HCT116 (cell line): ENCODE data around the gene SMYD3. TPM values are rescaled to one million over a fixed set of nuclear protein-coding genes. Genes with fewer than 3 reads are reported as not detected.

ENCODE experiments used
- ATAC-seq: fragments of 200-7000 bp; cut with Tn5 transposase; 2 replicates; pipeline ENCODE4 v1.9.1; 2020; ENCODE audit warnings: mild to moderate bottlenecking, moderate library complexity
- BruUV-seq: library from RNA; stranded (reverse); fragments of 400-500 nt; replicated peaks from 2 replicates; lab custom pipeline; 2021; lab: Mats Ljungman, UMichigan
- CTCF ChIA-PET: fragments of 300-600 bp; sonication (Branson Sonifier 250); formaldehyde crosslinking; loops from one replicate; lab custom pipeline; 2021; ENCODE audit warnings: antibody characterized with exemption; lab: Charles Lee
- POLR2A ChIA-PET: fragments of 300-600, 350-600 bp; sonication (Branson Sonifier 250); formaldehyde crosslinking; loops from one replicate; lab custom pipeline; 2021; ENCODE audit warnings: antibody characterized with exemption; lab: Charles Lee
- RAD21 ChIA-PET, 2 experiments: fragments of 300-600 bp; sonication (Branson Sonifier 250); formaldehyde crosslinking; loops; one replicate each; lab custom pipeline; 2023; ENCODE audit warnings: low total read pairs in 2 of 2; ENCODE audit not compliant: uncharacterized antibody in 2 of 2, unreplicated experiment in 2 of 2, low non-redundant PET in 1 of 2; lab: Charles Lee
- DNase-seq: peaks from one replicate; pipeline ENCODE4 v3.0.0-alpha.2; 2010; ENCODE audit warnings: low read depth, low spot score
- H2AFZ ChIP-seq: fragments of 200-600 bp; shearing (Covaris generic), sonication (generic); 2 replicates; pipeline ENCODE4 v1.6.1; 2017; ENCODE audit warnings: low read depth, mixed run types, mixed read lengths, antibody characterized with exemption, low read length; ENCODE audit not compliant: poor library complexity, severe bottlenecking
- H3K27ac ChIP-seq: 2 replicates; pipeline ENCODE4 v1.5.1; 2012; ENCODE audit warnings: low read depth, low read length
- H3K27me3 ChIP-seq: fragments of 200-600 bp; sonication (generic); 2 replicates; pipeline ENCODE4 v1.6.1; 2016; ENCODE audit warnings: mixed run types, low read length, mixed read lengths; ENCODE audit not compliant: insufficient read depth
- H3K36me3 ChIP-seq, 2 experiments: fragments of 200-500 bp in 1 of 2; fragments of 200-600 bp in 1 of 2; sonication (Bioruptor generic) in 1 of 2; sonication (generic) in 1 of 2; 2 replicates each; pipeline versions ENCODE4 v1.5.1 to v1.6.1; 2014 to 2016; ENCODE audit warnings: low read length in 2 of 2, inconsistent platforms in 1 of 2, mixed read lengths in 1 of 2, mixed run types in 1 of 2; ENCODE audit not compliant: insufficient read depth in 2 of 2, control insufficient read depth in 1 of 2
- H3K4me1 ChIP-seq, 2 experiments: fragments of 200-600 bp in 1 of 2; sonication (generic) in 1 of 2; 2 replicates each; pipeline versions ENCODE4 v1.5.1 to v1.6.1; 2012 to 2017; ENCODE audit warnings: low read length in 2 of 2, inconsistent platforms in 1 of 2, mild to moderate bottlenecking in 1 of 2, mixed read lengths in 1 of 2, mixed run types in 1 of 2, moderate library complexity in 1 of 2; ENCODE audit not compliant: insufficient read depth in 2 of 2, control insufficient read depth in 1 of 2
- H3K4me2 ChIP-seq: fragments of 200-600 bp; sonication (generic); 2 replicates; pipeline ENCODE4 v1.6.1; 2017; ENCODE audit warnings: mixed run types, low read length, mixed read lengths
- H3K4me3 ChIP-seq, 2 experiments: fragments of 200-600 bp in 1 of 2; sonication (generic) in 1 of 2; replicated peaks in 1 of 2; 2 replicates each; pipeline ENCODE4 v1.5.1; 2011 to 2016; ENCODE audit warnings: low read length in 2 of 2, control low read depth in 1 of 2, low read depth in 1 of 2, mild to moderate bottlenecking in 1 of 2, mixed read lengths in 1 of 2, mixed run types in 1 of 2
- H3K79me2 ChIP-seq: fragments of 200-600 bp; sonication (generic); 2 replicates; pipeline ENCODE4 v1.6.1; 2017; ENCODE audit warnings: mild to moderate bottlenecking, mixed run types, low read length, moderate library complexity, mixed read lengths; ENCODE audit not compliant: insufficient read depth
- H3K9ac ChIP-seq: fragments of 200-600 bp; sonication (generic); 2 replicates; pipeline ENCODE4 v1.6.1; 2016; ENCODE audit warnings: low read length, mixed read lengths
- H3K9me2 ChIP-seq: fragments of 200-600 bp; sonication (generic), shearing (Covaris generic); 2 replicates; pipeline ENCODE4 v1.6.1; 2017; ENCODE audit warnings: mixed run types, mild to moderate bottlenecking, moderate library complexity; ENCODE audit not compliant: insufficient read depth
- H3K9me3 ChIP-seq, 2 experiments: fragments of 200-500 bp in 1 of 2; fragments of 200-600 bp in 1 of 2; sonication (Bioruptor generic) in 1 of 2; sonication (generic) in 1 of 2; 2 replicates each; pipeline ENCODE4 v1.6.1; 2014 to 2017; ENCODE audit warnings: low read length in 2 of 2, mixed read lengths in 2 of 2, inconsistent platforms in 1 of 2, low read depth in 1 of 2, mild to moderate bottlenecking in 1 of 2, mixed run types in 1 of 2, moderate library complexity in 1 of 2; ENCODE audit not compliant: control insufficient read depth in 1 of 2, insufficient read depth in 1 of 2
- H4K20me1 ChIP-seq: fragments of 200-600 bp; sonication (generic), shearing (Covaris generic); 2 replicates; pipeline ENCODE4 v1.6.1; 2017; ENCODE audit warnings: mixed run types, mild to moderate bottlenecking, moderate library complexity; ENCODE audit not compliant: insufficient read depth
- CEBPB ChIP-seq: IDR thresholded peaks from 2 replicates; pipeline ENCODE4 v1.6.1; 2012; ENCODE audit warnings: low read depth
- FOSL1 ChIP-seq: IDR thresholded peaks from 2 replicates; pipeline ENCODE4 v1.6.1; 2012; ENCODE audit warnings: low read depth
- JUND ChIP-seq: IDR thresholded peaks from 2 replicates; pipeline ENCODE4 v1.6.1; 2012
- ZNF274 ChIP-seq: fragments of 200-500 bp; sonication (Bioruptor generic); IDR thresholded peaks from 2 replicates; pipeline ENCODE4 v1.6.1; 2014; ENCODE audit warnings: mild to moderate bottlenecking, low read depth, low read length, inconsistent platforms
- intact Hi-C: fragments of 100-400 bp; cut with micrococcal nuclease; formaldehyde crosslinking; loops from 2 replicates; pipeline ENCODE4 v1.10.0; 2022
- total RNA-seq: library from RNA; stranded (reverse); gene quantifications from one replicate; pipeline ENCODE4 v1.2.1, GENCODE V29; 2021; ENCODE audit not compliant: unreplicated experiment

Gene SMYD3
- total RNA-seq, 1 experiment from 2014 or later, result 33.6 TPM

DNA sequence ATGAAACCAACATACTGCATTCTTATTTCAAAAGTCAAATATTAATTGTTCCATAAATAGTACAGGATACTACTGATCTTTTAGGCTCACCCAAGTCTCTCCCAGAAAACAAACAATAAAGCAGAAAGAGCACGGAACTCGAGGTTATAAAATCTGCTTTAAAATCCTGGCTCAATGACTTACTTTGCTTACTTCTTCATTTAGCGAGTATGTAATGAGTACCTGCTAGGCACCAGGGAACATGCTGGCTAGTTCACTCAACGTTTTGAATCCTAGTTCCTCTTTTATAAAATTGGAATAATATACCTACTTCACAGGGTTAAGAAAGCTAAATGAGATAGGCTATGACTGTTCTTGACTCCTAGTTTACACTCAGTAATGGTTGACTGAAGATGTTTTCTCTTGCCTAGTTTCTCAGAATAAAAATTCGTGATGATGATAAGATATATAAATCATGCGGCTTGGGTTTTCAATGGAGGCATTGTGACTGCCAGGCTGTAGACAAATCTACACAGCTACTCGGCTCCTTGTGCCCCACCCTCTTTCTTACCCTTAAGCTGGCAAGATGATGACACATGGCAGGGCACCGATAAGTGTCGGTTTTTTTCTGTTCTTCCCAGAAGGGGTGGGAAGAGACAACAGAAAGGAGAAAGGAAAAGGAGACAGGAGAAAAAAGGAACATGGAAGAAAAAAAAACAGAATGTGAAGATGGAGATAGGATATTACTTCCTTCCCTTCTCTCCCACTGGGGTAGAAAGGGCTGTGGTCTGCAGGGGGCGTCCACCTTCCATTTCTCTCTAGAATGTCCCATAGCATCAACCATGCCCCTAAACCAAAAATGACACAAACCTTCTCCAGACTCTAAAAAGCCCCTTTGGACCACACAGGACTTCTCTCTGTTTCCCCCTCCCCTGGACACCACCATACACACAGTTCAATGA lies 507.1 kb downstream of the SMYD3 start:
- Histone ChIP-seq H3K36me3 (no peaks in the 10 kb centered on the region), H3K4me1 (peaks cover 11 to 20% of the 10 kb centered on the region in 2 experiments), H3K27me3 (no peaks in the 10 kb centered on the region), H3K79me2 (no peaks in the 10 kb centered on the region), H2AFZ (no peak overlapping the region), H3K9ac (no peak overlapping the region), H3K4me2 (no peak overlapping the region), H4K20me1 (no peaks in the 10 kb centered on the region), H3K9me3 (no peaks in the 10 kb centered on the region)
- ATAC-seq (no peak), DNase-seq (no peak)
- POLR2A ChIA-PET, result no interaction called here
- BruUV-seq, result no TSS peak
- RAD21 ChIA-PET, result no interaction called here
- CTCF ChIA-PET, result no interaction called here
- TF ChIP-seq ZNF274 (no peak), FOSL1 (no peak)
- TF ChIP-seq, all 23 proteins: peak for 0
- no peaks in the 10 kb centered on the region for H3K9me2 ChIP-seq
- intact Hi-C loops, result loop anchor here (5.0 kb wide), 2 partner anchors 113 to 618 kb away; no protein-coding TSS in a partner anchor
- no peak overlapping the region for H3K27ac ChIP-seq
- no peak overlapping the region for H3K4me3 ChIP-seq

DNA sequence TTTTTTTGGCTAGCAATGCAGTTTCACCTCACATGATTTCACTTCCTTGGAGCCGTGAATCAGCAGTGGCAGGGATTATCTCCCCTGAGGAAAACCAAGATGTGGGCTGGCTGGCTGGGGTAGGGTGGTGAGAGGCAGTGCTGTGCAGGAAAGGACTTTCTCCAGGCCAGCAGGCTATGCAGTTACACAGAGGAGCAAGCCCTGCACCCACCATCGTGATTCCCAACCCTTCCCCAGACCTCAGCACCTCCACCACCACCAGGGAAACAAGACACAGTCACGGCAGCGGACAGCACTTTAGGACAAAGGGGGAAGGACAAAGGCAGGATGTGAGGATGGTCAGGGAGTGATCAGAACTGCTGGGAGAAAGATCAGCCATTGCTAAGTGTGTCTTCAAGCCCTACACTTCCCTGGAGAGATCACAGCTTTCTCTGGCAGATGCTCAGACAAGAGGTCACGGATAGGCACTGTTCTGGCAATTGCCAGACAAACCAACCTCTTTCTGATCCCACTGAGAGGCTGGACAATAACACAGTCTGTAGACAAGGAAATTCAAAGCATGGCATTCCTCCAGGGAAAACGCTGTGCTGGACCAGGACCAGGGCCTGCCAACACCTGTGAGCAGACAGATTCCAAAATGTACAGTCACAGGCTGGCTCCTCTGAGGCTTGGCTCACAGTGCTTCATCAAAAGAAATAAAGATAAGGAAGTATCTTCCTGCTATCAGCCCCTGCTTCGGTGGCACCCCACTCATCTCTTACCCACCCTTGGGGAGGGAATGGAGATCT lies 509.4 kb downstream of the SMYD3 start:
- Histone ChIP-seq H3K27me3 (no peaks in the 10 kb centered on the region), H4K20me1 (no peaks in the 10 kb centered on the region), H3K4me2 (no peak overlapping the region), H3K9ac (no peak overlapping the region), H3K4me3 (no peak overlapping the region), H3K9me3 (no peaks in the 10 kb centered on the region), H3K36me3 (no peaks in the 10 kb centered on the region), H3K27ac (no peak overlapping the region), H2AFZ (no peak overlapping the region), H3K79me2 (no peaks in the 10 kb centered on the region), H3K9me2 (no peaks in the 10 kb centered on the region), H3K4me1 (peaks cover 5 to 12% of the 10 kb centered on the region in 2 experiments; a peak in 3 of 4 replicates)
- intact Hi-C loops, result no loop called here
- ATAC-seq, result peak; percentile 47
- no peak for DNase-seq
- TF ChIP-seq CEBPB (no peak), JUND (no peak)
- no TSS peak for BruUV-seq
- ChIA-PET CTCF (interaction anchor here (0.5 to 0.9 kb wide), 2 partner anchors 481 to 844 kb away, joined by 3 to 4 read pairs; no protein-coding TSS in a partner anchor), RAD21 (no interaction called here), POLR2A (no interaction called here)
